Body of pancreas (tissue), 4 donors: ENCODE data around the gene ATAT1.

Experiments used
- CTCF ChIP-seq, 7 experiments: fragments of 450-650 bp in 4 of 7; fragments of 200-600 bp in 3 of 7; sonication (generic) in 3 of 7; IDR thresholded peaks; one replicate each; pipeline ENCODE4 v1.5.1; 2016 to 2019; ENCODE audit warnings: antibody characterized with exemption in 7 of 7
- POLR2A ChIP-seq, 3 donors: fragments of 450-650 bp; IDR thresholded peaks; one replicate each; pipeline ENCODE4 v1.6.1; 2016; ENCODE audit warnings: antibody characterized with exemption in 3 of 3, mild to moderate bottlenecking in 2 of 3

GRCh38 chr6:30598912-30599624 is 27.6 kb upstream of the ATAT1 start:
- TF ChIP-seq CTCF (IDR thresholded peaks at IDR 0.05) (no peak), POLR2A (IDR thresholded peaks at IDR 0.05) (no peak)
